CD4-positive, alpha-beta T cell treated with Interleukin-15 for 4 hours (primary cell): ENCODE data around the gene COL27A1.

Experiments
- DNase-seq: peaks from one replicate; pipeline ENCODE4 v3.0.0-alpha.2; 2020; ENCODE audit warnings: low spot score

The COL27A1 gene

GRCh38 chr9:114149181-114149580 is 6.2 kb upstream of the COL27A1 start:
- no peak for DNase-seq

GRCh38 chr9:114149765-114150340 is 5.5 kb upstream of the COL27A1 start:
- DNase-seq, result no peak

- DNase-seq, result no peak
These were observed 4.7 kb upstream of the COL27A1 start for GRCh38 chr9:114150608-114151007.

- DNase-seq, result no peak
These were observed 3.8 kb upstream of the COL27A1 start for GRCh38 chr9:114151426-114151956.

- DNase-seq, result no peak
These were observed 1.4 kb upstream of the COL27A1 start for GRCh38 chr9:114153761-114154599.

- DNase-seq, result no peak
These were observed 686 bp upstream of the COL27A1 start for GRCh38 chr9:114154600-114155102.

- no peak for DNase-seq
These were observed 789 bp downstream of the COL27A1 start for GRCh38 chr9:114155995-114156656.

- DNase-seq, result no peak
These were observed 1.5 kb downstream of the COL27A1 start for GRCh38 chr9:114156657-114157421.

GRCh38 chr9:114157516-114158176 is 2.3 kb downstream of the COL27A1 start:
- no peak for DNase-seq

GRCh38 chr9:114158482-114159130 is 3.3 kb downstream of the COL27A1 start:
- DNase-seq, result no peak

- no peak for DNase-seq
These were observed 4.4 kb downstream of the COL27A1 start for GRCh38 chr9:114159691-114160090.

GRCh38 chr9:114161513-114161912 is 6.2 kb downstream of the COL27A1 start:
- DNase-seq, result no peak

- DNase-seq, result no peak
These were observed 8.2 kb downstream of the COL27A1 start for GRCh38 chr9:114163517-114163951.

- DNase-seq, result no peak
These were observed 9.0 kb downstream of the COL27A1 start for GRCh38 chr9:114164191-114164794.

GRCh38 chr9:114165407-114166102 is 10.2 kb downstream of the COL27A1 start:
- no peak for DNase-seq

GRCh38 chr9:114166103-114166470 is 10.8 kb downstream of the COL27A1 start:
- DNase-seq, result no peak

- DNase-seq, result no peak
These were observed 11.6 kb downstream of the COL27A1 start for GRCh38 chr9:114166614-114167572.

- no peak for DNase-seq
These were observed 12.3 kb downstream of the COL27A1 start for GRCh38 chr9:114167591-114168091.
